GM19023 (cell line): Measurements from ENCODE around the gene CNN3.

Experiments
- ATAC-seq: cut with Tn5 transposase; IDR thresholded peaks from one replicate; pipeline ENCODE4 v1.9.1; 2021; ENCODE audit warnings: mild to moderate bottlenecking, moderate library complexity; ENCODE audit not compliant: unreplicated experiment

CNN3 gene

GRCh38 chr1:94926915-94927404, at the start of gene CNN3:
TSS of gene CNN3 (minus strand) at chr1:94927110. CDS start at chr1:94926894, 216 bp downstream.
- peak; percentile 89 for ATAC-seq

DNA sequence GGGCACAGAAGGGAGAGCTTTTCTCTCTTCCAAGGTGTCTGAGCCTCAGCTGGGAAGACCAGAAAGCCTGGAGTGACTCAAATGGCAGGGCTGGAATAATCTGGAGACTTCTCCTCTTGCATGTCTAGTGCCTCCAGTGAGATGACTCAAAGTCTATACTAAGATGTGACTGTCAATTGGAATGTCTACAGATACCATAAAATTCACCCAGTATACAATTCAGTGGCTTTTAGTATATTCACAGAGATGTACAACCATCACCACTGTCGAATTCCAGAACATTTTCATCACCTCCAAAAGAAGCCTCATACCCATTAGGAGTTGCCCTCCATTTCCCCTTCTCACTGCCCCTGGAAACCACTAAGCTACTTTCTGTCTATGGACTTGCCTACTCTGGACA, 47.9 kb upstream of the CNN3 start:
- ATAC-seq: no peak

DNA sequence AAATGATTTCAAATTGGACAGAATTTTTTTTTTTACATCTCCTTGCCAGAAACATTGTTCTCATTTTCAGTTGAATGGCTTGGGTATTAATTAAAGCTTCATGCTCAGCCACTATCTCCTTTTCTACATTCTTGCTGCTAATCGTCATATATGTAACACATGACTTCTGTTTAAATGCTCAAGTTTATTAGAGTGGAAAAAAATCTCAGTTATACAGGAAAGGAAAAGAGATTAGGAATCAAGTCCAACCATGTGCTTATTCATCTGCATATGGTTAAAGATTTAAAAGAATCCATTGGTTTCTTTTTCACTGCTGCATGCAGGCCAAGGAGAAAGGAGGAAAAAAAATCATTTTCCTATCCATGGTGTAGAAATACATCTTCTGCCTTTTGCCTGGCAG, 47.3 kb upstream of the CNN3 start:
- no peak for ATAC-seq

DNA sequence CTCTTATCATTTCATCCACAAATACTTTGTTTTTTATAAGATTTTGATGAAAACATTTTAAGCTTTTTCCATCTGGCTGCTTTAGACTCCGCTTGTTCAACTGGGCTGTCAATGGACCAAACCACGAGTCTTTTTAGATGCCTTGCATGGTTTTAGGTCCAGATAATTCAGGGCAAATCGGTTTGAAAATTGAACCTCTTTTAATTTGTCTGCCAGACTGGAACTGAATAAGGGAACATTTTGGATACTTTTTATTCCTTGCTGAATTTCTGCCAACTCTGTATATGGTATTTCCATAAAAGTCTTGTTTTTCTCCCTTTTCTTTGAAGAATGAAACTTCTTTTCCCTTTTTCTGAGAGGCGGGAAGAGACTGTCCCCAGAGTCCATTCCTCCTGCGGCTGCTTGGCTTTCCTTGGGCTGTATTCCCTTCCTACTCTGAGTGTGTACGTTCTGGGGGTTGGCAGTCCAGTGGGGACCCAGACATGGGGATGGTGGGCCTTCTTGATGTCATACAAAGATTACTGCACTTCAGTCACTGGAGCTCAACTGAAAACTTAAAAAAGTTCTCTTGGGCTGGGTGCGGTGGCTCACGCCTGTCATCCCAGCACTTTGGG, 46.5 kb upstream of the CNN3 start:
- ATAC-seq: no peak

DNA sequence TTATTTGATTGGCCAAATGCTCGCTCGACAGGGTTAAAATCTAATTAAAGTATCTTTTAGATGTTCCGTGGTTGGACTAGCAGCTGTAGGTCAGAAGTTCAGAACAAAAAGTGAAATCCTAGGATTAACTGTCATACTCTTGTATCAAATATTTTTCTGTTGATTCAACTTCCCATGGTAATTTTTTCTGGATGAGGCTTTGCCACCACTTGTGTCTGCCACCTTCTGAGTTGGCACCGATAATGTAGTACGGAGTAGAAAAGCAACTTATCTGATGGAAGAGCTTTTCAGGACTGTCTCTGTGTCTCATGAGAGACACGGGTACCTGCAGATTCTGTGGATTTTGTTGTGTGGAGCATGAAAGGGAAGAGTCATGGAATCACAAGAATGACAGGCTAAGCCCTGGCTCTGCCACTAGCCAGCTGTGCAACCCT, 44.6 kb upstream of the CNN3 start:
- ATAC-seq: no peak

- ATAC-seq: no peak
Measured at GRCh38 chr1:94970783-94971182, 43.9 kb upstream of the CNN3 start.

DNA sequence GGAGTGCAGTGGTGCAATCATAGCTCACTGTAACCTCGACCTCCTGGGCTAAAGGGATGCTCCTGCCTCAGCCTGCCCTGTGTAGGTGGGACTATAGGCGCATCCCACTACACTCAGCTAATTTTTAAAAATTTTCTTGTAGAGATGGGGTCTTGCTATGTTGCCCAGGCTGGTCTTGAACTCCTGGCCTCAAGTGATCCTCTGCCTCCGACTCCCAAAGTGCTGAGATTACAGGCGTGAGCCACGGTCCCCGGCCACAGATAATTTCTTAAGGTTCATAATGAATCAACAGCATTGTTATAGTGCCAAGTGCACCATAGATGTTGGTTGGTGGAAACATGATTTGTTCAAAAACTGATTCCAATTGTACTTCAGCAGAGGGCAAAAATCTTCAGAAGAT, 42.2 kb upstream of the CNN3 start:
- no peak for ATAC-seq

DNA sequence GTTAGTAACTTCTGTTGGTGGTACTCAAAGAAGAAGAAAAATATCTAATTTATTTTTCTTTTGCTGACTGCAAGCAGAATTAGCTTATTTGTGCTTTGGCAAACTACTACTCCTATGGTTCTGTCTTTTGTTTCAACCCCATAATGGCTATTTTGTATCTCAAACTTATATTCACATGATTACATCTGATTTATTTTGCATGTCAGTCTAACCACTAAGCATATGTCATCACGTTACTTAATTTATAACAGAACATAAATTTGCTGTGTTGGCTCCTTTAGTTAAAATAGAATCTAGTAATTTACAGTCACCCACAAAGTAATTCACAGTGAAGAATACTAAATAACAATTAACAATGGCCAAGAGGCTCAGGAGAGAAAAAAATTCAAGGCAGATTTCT, 39.1 kb upstream of the CNN3 start:
- no peak for ATAC-seq

GRCh38 chr1:94963864-94964263, 37.0 kb upstream of the CNN3 start:
- no peak for ATAC-seq

DNA sequence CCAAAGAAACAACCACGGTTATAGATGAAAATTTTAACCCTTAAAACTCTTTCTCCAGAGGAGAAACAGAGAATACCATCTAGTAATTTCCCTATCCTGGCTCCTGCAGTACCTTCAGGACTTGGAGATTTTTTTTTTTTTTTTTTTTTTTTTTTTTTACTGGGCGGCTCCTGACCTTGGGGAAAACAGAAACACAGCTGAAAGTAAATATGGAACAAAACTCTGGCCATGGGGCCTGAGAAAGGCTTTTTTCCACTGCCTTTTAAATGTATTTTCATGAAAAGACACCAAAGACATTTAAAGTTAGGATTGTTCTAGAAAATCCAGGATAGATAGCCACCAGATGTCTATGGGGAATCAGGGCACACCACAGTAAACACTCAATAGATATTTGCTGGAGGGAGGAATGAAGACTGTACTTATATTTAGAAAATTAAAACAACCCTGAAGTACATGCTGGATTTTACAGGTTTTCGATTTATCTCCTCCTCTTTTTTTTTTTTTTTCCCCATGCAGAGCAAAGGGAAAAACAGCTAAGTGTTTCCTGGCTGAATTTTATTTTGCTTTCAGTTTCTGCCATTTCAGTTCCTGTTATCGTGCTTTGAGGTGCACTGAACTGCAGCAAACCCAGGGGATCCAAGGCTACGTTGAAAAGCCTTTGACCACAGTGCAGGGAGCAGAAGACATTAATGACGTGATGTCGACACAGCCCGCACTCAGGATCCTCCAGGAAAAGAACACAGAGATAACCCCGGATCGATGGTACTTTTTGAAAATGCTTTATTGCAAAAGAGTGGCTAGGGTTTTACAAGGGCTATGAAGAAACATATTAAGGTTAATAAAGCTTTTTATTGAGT, 35.7 kb upstream of the CNN3 start:
- ATAC-seq: peak; percentile 93

- no peak for ATAC-seq
Measured at GRCh38 chr1:94961988-94962387, 35.1 kb upstream of the CNN3 start.

DNA sequence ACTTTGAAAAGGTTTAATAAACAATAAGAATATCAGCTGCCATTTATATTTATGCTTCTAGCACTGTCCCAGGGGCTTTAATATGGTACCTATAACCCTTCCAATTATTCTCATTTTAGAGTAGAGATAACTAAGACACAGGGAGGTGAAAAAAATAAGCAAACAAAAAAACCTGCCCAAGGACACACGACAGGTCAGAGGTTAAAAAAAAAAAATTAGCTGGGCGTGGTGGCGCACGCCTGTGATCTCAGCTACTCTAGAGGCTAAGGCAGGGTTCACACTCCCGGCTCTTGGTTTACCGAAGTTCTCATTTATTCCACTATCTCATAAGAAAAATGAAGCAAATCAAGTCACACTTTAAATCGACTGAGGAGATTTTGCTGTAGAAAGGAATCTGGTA, 34.7 kb upstream of the CNN3 start:
- no peak for ATAC-seq

GRCh38 chr1:94958081-94958480, 31.2 kb upstream of the CNN3 start:
- ATAC-seq: no peak

GRCh38 chr1:94955767-94956632, 29.1 kb upstream of the CNN3 start:
- no peak for ATAC-seq

- ATAC-seq: no peak
Measured at GRCh38 chr1:94954263-94955220, 27.6 kb upstream of the CNN3 start.

GRCh38 chr1:94953746-94954145, 26.8 kb upstream of the CNN3 start:
- ATAC-seq: no peak

DNA sequence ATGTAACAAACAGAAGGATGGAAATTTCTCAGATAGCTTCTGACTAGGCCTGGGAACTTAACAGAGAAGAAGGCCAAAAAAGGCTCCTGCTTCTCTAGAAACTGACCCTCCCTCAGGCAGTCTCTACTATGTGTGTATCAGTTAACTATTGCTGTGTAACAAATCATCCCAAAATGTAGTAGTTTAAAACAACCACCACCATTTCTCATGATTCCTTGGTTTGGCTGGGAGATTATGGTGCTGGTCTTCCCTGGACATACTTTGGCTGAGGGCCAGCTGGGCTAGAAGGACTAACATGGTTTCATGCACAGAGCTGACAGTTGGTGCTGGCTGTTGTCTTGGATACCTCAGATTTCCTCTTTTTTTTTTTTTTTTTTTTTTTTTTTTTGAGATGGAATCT, 26.2 kb upstream of the CNN3 start:
- ATAC-seq: no peak

DNA sequence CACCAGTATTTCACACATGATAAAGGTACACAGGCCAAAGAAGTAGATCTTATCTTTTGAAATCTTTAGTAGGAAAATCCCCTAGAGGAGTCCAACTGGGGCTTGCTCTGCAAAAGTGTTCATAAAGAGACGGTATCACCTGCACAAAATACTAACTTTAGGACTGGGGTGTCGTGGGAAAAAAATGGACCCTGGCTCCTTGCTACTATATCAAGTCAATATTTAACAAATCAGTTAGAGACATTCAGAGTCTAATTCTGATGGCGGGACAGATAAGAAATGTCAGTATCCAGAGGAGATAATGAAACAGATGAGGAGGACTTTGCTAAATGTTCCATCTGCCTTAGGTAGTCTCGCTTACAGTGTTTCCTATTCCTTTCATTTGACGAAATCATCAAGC, 25.6 kb upstream of the CNN3 start:
- no peak for ATAC-seq

DNA sequence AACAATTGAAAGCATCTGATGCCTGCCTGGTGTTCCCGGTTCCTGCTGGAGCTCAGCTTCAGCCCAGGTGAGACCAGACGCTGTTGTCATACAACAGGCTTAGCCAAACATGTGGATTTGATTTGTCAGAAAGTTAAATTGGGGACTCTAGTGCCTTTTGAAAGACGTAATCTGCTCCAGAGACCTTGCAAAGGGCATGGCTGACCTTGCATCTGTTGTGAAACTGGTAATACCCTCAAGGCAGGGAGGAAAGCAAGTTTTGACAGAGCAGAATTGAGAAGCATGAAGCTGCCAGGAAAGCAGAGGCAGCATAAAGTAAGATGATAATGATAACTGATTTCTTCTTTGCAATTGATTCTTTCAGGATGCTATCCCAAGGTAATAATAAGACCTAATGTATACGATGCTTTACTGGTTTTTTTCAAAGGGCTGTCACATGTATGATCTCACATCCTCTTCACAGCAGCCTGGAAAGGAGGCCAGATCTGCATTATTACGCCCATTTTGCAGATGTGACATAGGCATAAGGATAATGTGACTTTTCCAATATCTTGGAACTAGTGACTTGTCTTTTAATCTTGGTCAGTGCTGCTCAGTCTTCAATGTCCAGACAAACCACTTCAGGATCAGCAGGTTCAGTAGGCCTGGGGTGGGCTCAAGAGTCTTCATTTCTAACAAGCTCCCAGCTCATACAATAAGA, 24.7 kb upstream of the CNN3 start:
- no peak for ATAC-seq

DNA sequence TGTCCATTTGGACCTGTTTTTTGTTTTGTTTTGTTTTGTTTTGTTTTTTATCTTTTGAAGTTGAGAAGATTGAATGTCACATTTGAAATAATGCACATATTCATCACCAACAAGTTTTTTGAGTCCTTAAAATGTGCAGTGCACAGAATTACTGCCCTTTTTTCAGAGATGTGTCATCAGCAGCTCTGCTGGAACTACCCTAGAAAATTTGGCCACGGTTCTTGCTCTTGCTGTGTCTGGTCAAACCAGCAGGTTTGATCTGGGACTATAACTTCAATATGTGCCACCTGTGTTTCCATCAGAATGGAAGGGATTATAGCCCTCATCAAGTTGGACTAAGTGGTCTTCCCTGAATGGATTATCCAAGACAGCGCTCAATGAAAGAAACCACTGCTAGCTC, 24.1 kb upstream of the CNN3 start:
- ATAC-seq: no peak
